Esophagus (tissue), 2 donors: ENCODE measurements around the gene SIGLEC14. TPM values are rescaled to one million over a fixed set of nuclear protein-coding genes. Genes with fewer than 3 reads are reported as not detected.
A peak's percentile ranks its signal among the peaks of the same experiment; 100 is the strongest.
"Not testable (repeated sequence)": the region's sequence is repeated elsewhere in the genome, so short reads cannot be mapped to it uniquely, and the experiment has no call there.

Experiments used
- H3K27ac ChIP-seq, 2 donors: one replicate each; pipeline ENCODE4 v1.5.1; 2013; ENCODE audit warnings: low read depth in 2 of 2, mild to moderate bottlenecking in 2 of 2, inconsistent platforms in 1 of 2, low read length in 1 of 2, moderate library complexity in 1 of 2
- H3K27me3 ChIP-seq, 2 donors: one replicate each; pipeline ENCODE4 v1.6.1; 2013; ENCODE audit warnings: low read length in 2 of 2, control low read depth in 1 of 2, mild to moderate bottlenecking in 1 of 2; ENCODE audit not compliant: insufficient read depth in 2 of 2, control insufficient read depth in 1 of 2
- H3K36me3 ChIP-seq, 2 donors: one replicate each; pipeline ENCODE4 v1.6.1; 2013; ENCODE audit warnings: low read length in 1 of 2; ENCODE audit not compliant: control insufficient read depth in 2 of 2, insufficient read depth in 2 of 2
- H3K4me1 ChIP-seq, 2 donors: one replicate each; pipeline ENCODE4 v1.6.1; 2013; ENCODE audit warnings: low read length in 1 of 2; ENCODE audit not compliant: control insufficient read depth in 2 of 2, insufficient read depth in 2 of 2
- H3K4me3 ChIP-seq, 2 donors: one replicate each; pipeline ENCODE4 v1.5.1; 2013; ENCODE audit warnings: low read length in 2 of 2, mild to moderate bottlenecking in 2 of 2, low read depth in 1 of 2, moderate library complexity in 1 of 2
- H3K9me3 ChIP-seq, 2 donors: one replicate each; pipeline ENCODE4 v1.6.1; 2013; ENCODE audit warnings: mild to moderate bottlenecking in 2 of 2, low read depth in 1 of 2, low read length in 1 of 2, moderate library complexity in 1 of 2; ENCODE audit not compliant: control insufficient read depth in 2 of 2, insufficient read depth in 1 of 2
- WGBS, 2 donors: extraction: QIAGEN DNeasy Blood & Tissue Kit; methylation state at CpG; one replicate each; pipeline ENCODE4 v1.1.7; 2013; 5-methylcytosine and 5-hydroxymethylcytosine counted together
- polyA plus RNA-seq, 2 donors: library from polyadenylated mRNA; stranded (reverse); fragments of 200-250 nt; gene quantifications; one replicate each; pipeline ENCODE4 v1.2.3, GENCODE V29; 2013
- donor health status: healthy with polysubstance abuse.
- donor health status: Bipolar disorder and iron deficiency.

The SIGLEC14 gene
- polyA plus RNA-seq: under 1 TPM; 0.11 to 0.26 TPM

- not testable (repeated sequence) for H3K36me3 ChIP-seq, H3K9me3 ChIP-seq, H3K4me3 ChIP-seq, H3K4me1 ChIP-seq, H3K27me3 ChIP-seq, H3K27ac ChIP-seq
- WGBS, 2 donors: 19 to 43% methylated on average over 3 to 6 of the region's 10 CpGs
These were observed at the start of gene SIGLEC14 for GRCh38 chr19:51646730-51647129. Gene SIGLEC14, minus strand, starts transcription at chr19:51646825. Its CDS starts 66 bp downstream, at chr19:51646759.

GRCh38 chr19:51695702-51696315, 49.2 kb upstream of the SIGLEC14 start:
- Histone ChIP-seq H3K36me3 (peaks cover 3 to 6% of the 10 kb centered on the region in 2 donors), H3K27me3 (no peaks in the 10 kb centered on the region), H3K9me3 (no peaks in the 10 kb centered on the region), H3K27ac (no peak overlapping the region), H3K4me1 (peaks cover 0 to 3% of the 10 kb centered on the region in 2 donors), H3K4me3 (no peak overlapping the region)
- 86 to 88% methylated on average over 14 of the region's 14 CpGs for WGBS, 2 donors

GRCh38 chr19:51695088-51695487, 48.5 kb upstream of the SIGLEC14 start:
- WGBS, 2 donors: 86 to 87% methylated on average over 9 of the region's 9 CpGs
- H3K27ac ChIP-seq: no peak overlapping the region

GRCh38 chr19:51694318-51695085, 47.9 kb upstream of the SIGLEC14 start:
- Histone ChIP-seq H3K36me3 (peaks cover 3 to 6% of the 10 kb centered on the region in 2 donors), H3K27me3 (no peaks in the 10 kb centered on the region), H3K4me1 (peaks cover 0 to 3% of the 10 kb centered on the region in 2 donors), H3K4me3 (no peak overlapping the region), H3K9me3 (no peaks in the 10 kb centered on the region), H3K27ac (no peak overlapping the region)
- WGBS, 2 donors: 85% methylated on average over 10 of the region's 10 CpGs

More at GRCh38 chr19:51695088-51695487, 48.5 kb upstream of the SIGLEC14 start:
- H3K36me3 ChIP-seq: peaks cover 3 to 6% of the 10 kb centered on the region in 2 donors
- H3K27me3 ChIP-seq: no peaks in the 10 kb centered on the region
- no peaks in the 10 kb centered on the region for H3K9me3 ChIP-seq
- no peak overlapping the region for H3K4me3 ChIP-seq
- H3K4me1 ChIP-seq: peaks cover 0 to 3% of the 10 kb centered on the region in 2 donors

GRCh38 chr19:51693819-51694218, 47.2 kb upstream of the SIGLEC14 start:
- Histone ChIP-seq H3K27ac (no peak overlapping the region), H3K4me1 (peaks cover 0 to 3% of the 10 kb centered on the region in 2 donors), H3K36me3 (peaks cover 3 to 6% of the 10 kb centered on the region in 2 donors), H3K27me3 (no peaks in the 10 kb centered on the region), H3K4me3 (no peak overlapping the region), H3K9me3 (no peaks in the 10 kb centered on the region)
- WGBS, 2 donors: 42 to 64% methylated on average over 2 of the region's 2 CpGs

- Histone ChIP-seq H3K27me3 (no peaks in the 10 kb centered on the region), H3K27ac (no peak within 1 kb of the TSS), H3K4me3 (no peak within 1 kb of the TSS), H3K4me1 (peaks cover 0 to 3% of the 10 kb centered on the region in 2 donors), H3K9me3 (no peaks in the 10 kb centered on the region), H3K36me3 (peaks cover 3 to 6% of the 10 kb centered on the region in 2 donors)
- 74 to 78% methylated on average over 8 of the region's 8 CpGs for WGBS, 2 donors
These were observed 46.6 kb upstream of the SIGLEC14 start, which contains the start of gene SPACA6 for GRCh38 chr19:51693260-51693659. Gene SPACA6, plus strand, starts transcription at chr19:51693330. Its CDS starts 197 bp downstream, at chr19:51693527.

- H3K4me3 ChIP-seq: no peak overlapping the region
- H3K27ac ChIP-seq: no peak overlapping the region
- H3K27me3 ChIP-seq: no peaks in the 10 kb centered on the region
- 80 to 85% methylated on average over 18 of the region's 18 CpGs for WGBS, 2 donors
- peaks cover 3 to 6% of the 10 kb centered on the region in 2 donors for H3K36me3 ChIP-seq
- no peaks in the 10 kb centered on the region for H3K9me3 ChIP-seq
- peaks cover 0 to 11% of the 10 kb centered on the region in 2 donors for H3K4me1 ChIP-seq
These were observed 45.8 kb upstream of the SIGLEC14 start for GRCh38 chr19:51692468-51692867.

GRCh38 chr19:51691584-51692428, 45.2 kb upstream of the SIGLEC14 start:
- no peaks in the 10 kb centered on the region for H3K9me3 ChIP-seq
- no peaks in the 10 kb centered on the region for H3K27me3 ChIP-seq
- WGBS, 2 donors: 23 to 41% methylated on average over 12 of the region's 12 CpGs
- peak overlapping the region in 1 of 2 donors; percentile 17 for H3K27ac ChIP-seq
- peaks cover 0 to 11% of the 10 kb centered on the region in 2 donors for H3K4me1 ChIP-seq
- peak overlapping the region; percentile 65 to 66 for H3K4me3 ChIP-seq
- H3K36me3 ChIP-seq: peaks cover 0 to 6% of the 10 kb centered on the region in 2 donors

- Histone ChIP-seq H3K4me1 (peaks cover 0 to 11% of the 10 kb centered on the region in 2 donors), H3K9me3 (no peaks in the 10 kb centered on the region), H3K27me3 (no peaks in the 10 kb centered on the region), H3K36me3 (peaks cover 0 to 6% of the 10 kb centered on the region in 2 donors), H3K4me3 (peak overlapping the region; percentile 65 to 66), H3K27ac (peak overlapping the region; percentile 79 to 87)
- 10 to 12% methylated on average over 7 to 8 of the region's 9 CpGs for WGBS, 2 donors
These were observed 44.5 kb upstream of the SIGLEC14 start for GRCh38 chr19:51691074-51691583.
